ENCODE data around the gene KCNK3.

KCNK3 gene

DNA sequence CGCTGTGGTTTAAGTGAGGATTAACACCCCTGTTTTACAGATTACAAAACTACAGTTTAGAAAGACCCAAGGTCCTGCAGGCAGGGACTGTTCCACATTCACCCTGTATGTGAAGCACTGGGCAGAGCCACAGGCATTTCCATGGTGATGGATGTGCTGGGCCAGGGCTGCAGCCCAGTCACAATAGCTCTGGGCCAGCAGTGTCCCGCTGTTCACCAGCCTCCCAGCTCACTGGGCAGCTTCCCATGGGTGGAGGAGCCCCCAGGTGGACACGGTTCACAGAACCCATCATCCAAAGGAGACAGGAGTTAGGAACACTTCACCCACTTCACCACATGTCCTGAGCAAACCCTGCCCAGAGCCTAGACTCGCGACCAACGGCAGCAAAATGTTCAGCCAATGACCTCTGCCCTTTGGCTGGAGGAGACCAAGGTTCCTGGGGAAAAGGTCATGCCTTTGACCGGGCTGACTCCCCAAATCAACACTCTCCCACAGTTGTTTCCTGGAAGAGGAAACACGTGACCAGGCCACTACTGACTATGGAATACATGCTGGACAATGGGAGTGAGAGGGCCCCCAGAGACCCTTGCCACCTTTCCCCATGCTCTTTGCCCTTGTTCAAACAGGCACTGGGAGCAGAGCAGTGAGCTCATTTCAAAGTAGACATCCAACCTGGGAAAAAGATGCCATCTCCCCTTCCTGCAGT is 43.5 kb downstream of the KCNK3 start:
- TF ChIP-seq, protein P1, sequence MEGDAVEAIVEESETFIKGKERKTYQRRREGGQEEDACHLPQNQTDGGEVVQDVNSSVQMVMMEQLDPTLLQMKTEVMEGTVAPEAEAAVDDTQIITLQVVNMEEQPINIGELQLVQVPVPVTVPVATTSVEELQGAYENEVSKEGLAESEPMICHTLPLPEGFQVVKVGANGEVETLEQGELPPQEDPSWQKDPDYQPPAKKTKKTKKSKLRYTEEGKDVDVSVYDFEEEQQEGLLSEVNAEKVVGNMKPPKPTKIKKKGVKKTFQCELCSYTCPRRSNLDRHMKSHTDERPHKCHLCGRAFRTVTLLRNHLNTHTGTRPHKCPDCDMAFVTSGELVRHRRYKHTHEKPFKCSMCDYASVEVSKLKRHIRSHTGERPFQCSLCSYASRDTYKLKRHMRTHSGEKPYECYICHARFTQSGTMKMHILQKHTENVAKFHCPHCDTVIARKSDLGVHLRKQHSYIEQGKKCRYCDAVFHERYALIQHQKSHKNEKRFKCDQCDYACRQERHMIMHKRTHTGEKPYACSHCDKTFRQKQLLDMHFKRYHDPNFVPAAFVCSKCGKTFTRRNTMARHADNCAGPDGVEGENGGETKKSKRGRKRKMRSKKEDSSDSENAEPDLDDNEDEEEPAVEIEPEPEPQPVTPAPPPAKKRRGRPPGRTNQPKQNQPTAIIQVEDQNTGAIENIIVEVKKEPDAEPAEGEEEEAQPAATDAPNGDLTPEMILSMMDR (IDR thresholded peaks at IDR 0.05; ENCODE audit: insufficient read depth, low read depth, low read length, missing control alignments) = no peak

DNA sequence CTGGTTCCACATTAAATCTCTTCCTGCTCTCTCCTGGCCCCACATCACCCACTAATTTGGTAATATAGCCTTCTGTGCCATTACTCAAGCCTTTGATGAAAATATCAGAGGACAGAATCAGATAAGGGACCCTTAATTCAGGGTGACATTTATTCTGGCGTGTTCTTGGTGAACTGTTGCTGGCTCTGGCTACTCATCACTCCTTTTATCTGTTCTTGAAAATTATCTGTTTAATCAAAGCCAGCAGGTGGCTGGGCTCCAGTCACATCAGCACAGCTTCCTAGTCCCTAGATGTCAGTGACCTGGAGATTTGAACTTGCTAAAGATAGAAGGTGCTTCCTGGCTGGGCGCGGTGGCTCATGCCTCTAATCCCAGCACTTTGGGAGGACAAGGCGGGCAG is 44.7 kb downstream of the KCNK3 start:
- no peak for DNase-seq (ENCODE audit: low read depth)
- H3K4me3 ChIP-seq (ENCODE audit: low read depth, low read length) = no peak overlapping the region
- TF ChIP-seq, protein P1 (IDR thresholded peaks at IDR 0.05; ENCODE audit: insufficient read depth, low read depth, low read length, missing control alignments) = no peak

More for the DNA sequence above, 43.5 kb downstream of the KCNK3 start:
- DNase-seq (ENCODE audit: low read depth) = no peak
- H3K4me3 ChIP-seq (ENCODE audit: low read depth, low read length) = no peak overlapping the region

DNA sequence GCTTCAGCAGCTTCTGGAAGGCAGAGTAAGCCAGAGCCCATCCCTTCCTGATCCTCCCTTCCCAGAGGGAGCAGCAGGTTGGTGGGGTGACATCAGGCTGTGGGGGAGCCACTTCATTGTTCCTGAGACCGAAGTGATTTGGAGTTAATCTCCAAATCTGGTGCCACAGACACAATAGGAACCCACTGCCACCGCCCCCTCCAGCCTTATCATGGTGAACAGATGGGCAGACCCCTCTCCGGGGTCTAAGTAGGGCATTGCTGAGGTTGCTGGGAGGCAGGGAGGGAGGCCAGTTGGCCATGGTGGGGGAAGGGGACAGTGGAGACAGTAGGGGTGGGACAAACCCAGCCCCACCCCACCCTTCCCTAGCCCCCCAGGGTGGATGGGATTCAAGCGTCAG is 46.0 kb downstream of the KCNK3 start:
- DNase-seq (ENCODE audit: low read depth) = no peak
- H3K4me3 ChIP-seq (ENCODE audit: low read depth, low read length) = no peak overlapping the region
- TF ChIP-seq, protein P1 (IDR thresholded peaks at IDR 0.05; ENCODE audit: insufficient read depth, low read depth, low read length, missing control alignments) = no peak

DNA sequence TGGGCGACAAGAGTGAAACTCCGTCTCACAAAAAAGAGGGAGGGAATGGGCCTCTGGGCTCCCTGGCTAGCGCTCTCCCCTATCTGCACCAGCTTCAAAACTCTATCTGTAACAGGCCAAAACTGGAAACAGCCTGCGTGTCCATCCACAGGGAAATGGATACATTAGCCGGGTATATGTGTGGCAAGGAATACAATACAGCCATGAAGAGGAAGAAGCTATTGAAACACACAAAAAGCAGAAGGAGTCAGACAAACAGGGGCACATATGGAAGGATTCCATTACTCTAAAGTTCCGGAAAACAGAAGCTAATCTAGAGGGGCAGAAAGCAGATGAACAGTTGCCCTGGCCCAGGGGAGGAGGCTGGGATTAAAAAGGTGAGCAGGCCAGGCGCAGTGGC is 47.0 kb downstream of the KCNK3 start:
- TF ChIP-seq, protein P1 (IDR thresholded peaks at IDR 0.05; ENCODE audit: insufficient read depth, low read depth, low read length, missing control alignments) = no peak

DNA sequence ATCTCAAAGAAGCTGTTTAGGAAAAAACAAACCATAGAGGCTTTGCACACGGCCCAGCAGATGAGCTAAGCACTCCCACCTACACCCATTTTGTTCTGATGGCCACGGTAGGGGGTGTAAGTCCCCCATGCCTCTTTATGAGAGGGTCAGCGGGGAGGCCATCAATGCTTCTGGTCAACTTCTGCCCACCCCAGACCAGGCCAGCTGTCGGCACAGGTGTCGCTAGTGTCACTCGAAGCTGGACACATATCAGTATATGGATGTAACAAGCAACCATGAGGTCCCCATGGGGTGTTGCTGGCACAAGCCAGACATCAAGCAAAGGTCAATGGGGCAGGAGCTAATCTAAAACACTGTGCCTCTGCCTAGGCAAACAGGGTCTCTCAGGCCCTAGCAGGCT is 47.8 kb downstream of the KCNK3 start:
- TF ChIP-seq, protein P1 (IDR thresholded peaks at IDR 0.05; ENCODE audit: insufficient read depth, low read depth, low read length, missing control alignments) = no peak
- DNase-seq (ENCODE audit: low read depth) = no peak
- H3K4me3 ChIP-seq (ENCODE audit: low read depth, low read length) = no peak overlapping the region

More for the DNA sequence above, 47.0 kb downstream of the KCNK3 start:
- DNase-seq (ENCODE audit: low read depth) = no peak
- H3K4me3 ChIP-seq (ENCODE audit: low read depth, low read length) = no peak overlapping the region

DNA sequence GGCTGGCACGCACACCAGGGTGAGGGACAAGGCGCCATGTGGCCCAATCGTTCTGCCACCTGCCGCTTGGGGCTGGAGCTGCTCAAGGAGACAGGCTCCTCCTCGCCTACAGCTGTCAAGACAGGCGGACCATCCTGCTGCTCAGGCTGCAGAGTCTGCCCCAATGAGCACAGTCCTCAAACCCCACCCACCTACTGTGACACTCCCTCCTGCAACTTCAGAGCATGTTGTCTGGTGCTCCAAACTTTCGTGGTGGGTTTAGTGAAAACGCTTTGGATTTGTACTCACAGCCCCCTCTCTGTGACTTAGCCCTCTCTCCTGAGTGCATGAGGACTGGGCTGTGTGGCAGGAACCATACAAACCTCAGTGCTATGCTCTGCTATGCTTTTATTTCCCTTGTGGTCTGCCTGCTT is 48.4 kb downstream of the KCNK3 start:
- TF ChIP-seq, protein P1 (IDR thresholded peaks at IDR 0.05; ENCODE audit: insufficient read depth, low read depth, low read length, missing control alignments) = no peak
- no peak overlapping the region for H3K4me3 ChIP-seq (ENCODE audit: low read depth, low read length)

More for the DNA sequence above, 48.4 kb downstream of the KCNK3 start:
- peak; percentile 52 for DNase-seq (ENCODE audit: low read depth)

Measured in GM12865 (cell line).